K562 (cell line): ENCODE results near the gene OXNAD1. TPM values are rescaled to one million over a fixed set of nuclear protein-coding genes. Genes with fewer than 3 reads are reported as not detected.

Source experiments
- ADNP ChIP-seq: fragments of 200-800 bp; sonication (Bioruptor generic); IDR thresholded peaks from 2 replicates; pipeline ENCODE4 v1.6.1; 2016; ENCODE audit warnings: missing genetic modification characterization, missing compliant biosample characterization
- ATF1 ChIP-seq, 2 experiments: fragments of 450-650 bp in 1 of 2; IDR thresholded peaks; 2 replicates each; pipeline ENCODE4 v1.6.1; 2016; ENCODE audit warnings: missing compliant biosample characterization in 1 of 2, missing genetic modification characterization in 1 of 2
- ATF2 ChIP-seq: sonication (generic); formaldehyde crosslinking; IDR thresholded peaks from 2 replicates; pipeline ENCODE4 v1.8.1; 2022; ENCODE audit warnings: missing genetic modification reagents
- ATF7 ChIP-seq: fragments of 450-650 bp; IDR thresholded peaks from 2 replicates; pipeline ENCODE4 v1.7.1; 2014; ENCODE audit warnings: mild to moderate bottlenecking, moderate library complexity
- BRF1 ChIP-seq: IDR thresholded peaks from 3 replicates; pipeline ENCODE4 v1.6.1; 2011; ENCODE audit warnings: borderline replicate concordance, mild to moderate bottlenecking; ENCODE audit not compliant: insufficient read length; ENCODE audit errors: extremely low read depth
- ELF1 ChIP-seq: fragments of 200-800 bp; sonication (Bioruptor generic); IDR thresholded peaks from 2 replicates; pipeline ENCODE4 v1.6.1; 2016; ENCODE audit warnings: missing genetic modification characterization, missing compliant biosample characterization
- ELF2 ChIP-seq: fragments of 250-450 bp; sonication (Bioruptor Pico); IDR thresholded peaks from 2 replicates; pipeline ENCODE4 v1.5.0; 2021; ENCODE audit warnings: mild to moderate bottlenecking
- GATAD2B ChIP-seq: fragments of 450-650 bp; IDR thresholded peaks from 2 replicates; pipeline ENCODE4 v1.6.1; 2017; ENCODE audit warnings: mild to moderate bottlenecking, borderline replicate concordance
- HIVEP1 ChIP-seq: fragments of 250-450 bp; sonication (Bioruptor Pico); IDR thresholded peaks from 2 replicates; pipeline ENCODE4 v1.4.0; 2020; ENCODE audit warnings: mild to moderate bottlenecking
- HMBOX1 ChIP-seq: sonication (generic); IDR thresholded peaks from 2 replicates; pipeline ENCODE4 v1.6.1; 2016
- HMGXB4 ChIP-seq: sonication (generic); formaldehyde crosslinking; IDR thresholded peaks from 2 replicates; pipeline ENCODE4 v1.8.1; 2023; ENCODE audit warnings: mild to moderate bottlenecking, missing genetic modification reagents
- L3MBTL2 ChIP-seq: fragments of 450-650 bp; IDR thresholded peaks from 2 replicates; pipeline ENCODE4 v1.6.1; 2016; ENCODE audit warnings: mild to moderate bottlenecking, moderate library complexity
- LCOR ChIP-seq: sonication (generic); formaldehyde crosslinking; IDR thresholded peaks from 2 replicates; pipeline ENCODE4 v1.8.0; 2022; ENCODE audit warnings: mild to moderate bottlenecking, missing genetic modification reagents
- MAZ ChIP-seq, 2 experiments: fragments of 450-650 bp in 1 of 2; sonication (generic) in 1 of 2; formaldehyde crosslinking; IDR thresholded peaks in 1 of 2; conservative IDR thresholded peaks in 1 of 2; 2 replicates each; pipeline versions ENCODE4 v1.4.0 to v1.5.0; 2020; ENCODE audit warnings: mild to moderate bottlenecking in 1 of 2, missing genetic modification reagents in 1 of 2
- NEUROD1 ChIP-seq: fragments of 150-350 bp; IDR thresholded peaks from 2 replicates; pipeline ENCODE4 v1.6.1; 2014; ENCODE audit warnings: borderline replicate concordance, low read length, low read depth; ENCODE audit not compliant: partially characterized antibody
- PHF21A ChIP-seq: fragments of 450-650 bp; IDR thresholded peaks from 2 replicates; pipeline ENCODE4 v1.6.1; 2017; ENCODE audit warnings: low read depth, borderline replicate concordance
- PHTF2 ChIP-seq: fragments of 250-450 bp; sonication (Bioruptor Pico); IDR thresholded peaks from 2 replicates; pipeline ENCODE4 v1.5.0; 2021; ENCODE audit warnings: mild to moderate bottlenecking
- POLR2AphosphoS5 ChIP-seq: IDR thresholded peaks from 2 replicates; pipeline ENCODE4 v1.6.1; 2011; ENCODE audit warnings: mild to moderate bottlenecking, low read depth, low read length, moderate library complexity; ENCODE audit not compliant: control insufficient read depth, insufficient read depth
- TFAM ChIP-seq: fragments of 250-450 bp; sonication (Bioruptor Pico); conservative IDR thresholded peaks from 2 replicates; pipeline ENCODE4 v1.5.0; 2021; ENCODE audit warnings: mild to moderate bottlenecking, moderate library complexity
- TSC22D4 ChIP-seq: fragments of 450-650 bp; IDR thresholded peaks from 2 replicates; pipeline ENCODE4 v1.6.1; 2016; ENCODE audit warnings: missing genetic modification characterization, missing biosample characterization, control low read depth
- ZNF316 ChIP-seq: fragments of 450-650 bp; IDR thresholded peaks from 2 replicates; pipeline ENCODE4 v1.6.1; 2016
- ZNF449 ChIP-seq: fragments of 250-450 bp; sonication (Bioruptor Pico); IDR thresholded peaks from 2 replicates; pipeline ENCODE4 v1.8.0; 2022; ENCODE audit warnings: moderate library complexity, mild to moderate bottlenecking, inconsistent platforms
- ZNF76 ChIP-seq: fragments of 250-450 bp; sonication (Bioruptor Pico); IDR thresholded peaks from 2 replicates; pipeline ENCODE4 v1.4.0; 2020; ENCODE audit warnings: mild to moderate bottlenecking, moderate library complexity, borderline replicate concordance
- polyA plus RNA-seq, 8 experiments: library from polyadenylated mRNA; depleted of rRNA in 4 of 8; stranded (reverse) in 5 of 8; unstranded in 3 of 8; fragments of >200 nt; fragmentation: Nextera tagmentation in 2 of 8; fragmentation: Illumina TruSeq in 1 of 8; extraction: Ambion mirVana in 2 of 8; extraction: Trizol in 1 of 8; gene quantifications; 2 replicates each; pipeline versions ENCODE4 v1.2.1 to v1.2.3, GENCODE V29; 2011 to 2014; ENCODE audit warnings: inconsistent platforms in 1 of 8, missing spikeins in 1 of 8
- total RNA-seq, 7 experiments: library from RNA; depleted of rRNA in 6 of 7; stranded (reverse); fragments of >200 nt in 6 of 7; fragmentation: Illumina TruSeq in 2 of 7; extraction: Trizol in 2 of 7; gene quantifications; 2 replicates each; pipeline versions ENCODE4 v1.2.1 to v1.2.3, GENCODE V29; 2011 to 2021; ENCODE audit warnings: low replicate concordance in 1 of 7

The OXNAD1 gene
- total and polyA plus RNA-seq, 9 of the 15 experiments (the other 6 are each of a cell fraction or from before 2014, with no cell fraction given) = 12.8 to 44.4 (median 41.1) TPM

- TF ChIP-seq ATF2 (no peak), NEUROD1 (no peak), BRF1 (no peak), ATF1 (CRISPR knock-in tag; IDR thresholded peaks at IDR 0.05) (no peak), ATF1 (tag; IDR thresholded peaks at IDR 0.05) (peak; percentile 43; the same call in 1 of the 2 replicates), ELF2 (CRISPR knock-in tag) (no peak), ATF7 (peak; percentile 82), ZNF76 (CRISPR knock-in tag) (no peak), HMGXB4 (no peak), ADNP (peak; percentile 52; the same call in 1 of the 2 replicates), ELF1 (tag) (no peak), POLR2AphosphoS5 (no peak), PHF21A (no peak), LCOR (CRISPR knock-in tag) (no peak), HMBOX1 (peak; percentile 52; the same call in 1 of the 2 replicates), ZNF316 (no peak), HIVEP1 (CRISPR knock-in tag) (no peak), L3MBTL2 (no peak), ZNF449 (CRISPR knock-in tag) (no peak), PHTF2 (CRISPR knock-in tag) (no peak), MAZ (CRISPR knock-in tag; conservative IDR thresholded peaks at IDR 0.05 in 1 of 2, IDR thresholded peaks at IDR 0.05 in 1 of 2) (no peak), TFAM (CRISPR knock-in tag) (no peak), TSC22D4 (tag) (no peak), GATAD2B (no peak)
Observed at GRCh38 chr3:16286751-16287543, 21.9 kb downstream of the OXNAD1 start (continued).
